GM23338 (cell line): ENCODE data around the gene CHRDL2. TPM values are rescaled to one million over a fixed set of nuclear protein-coding genes. Genes with fewer than 3 reads are reported as not detected.

Experiments used
- ATAC-seq: fragments of 200-7000 bp; cut with Tn5 transposase; 3 replicates; pipeline ENCODE4 v1.9.1; 2020
- DNase-seq: peaks from one replicate; pipeline ENCODE4 v3.0.0-alpha.2; 2015; ENCODE audit warnings: low spot score
- H2AFZ ChIP-seq: fragments of 200-600 bp; sonication (generic); 2 replicates; pipeline ENCODE4 v1.8.0; 2016; ENCODE audit warnings: antibody characterized with exemption, mild to moderate bottlenecking, moderate library complexity
- H3F3A ChIP-seq: fragments of 200-600 bp; sonication (generic); replicated peaks from 2 replicates; pipeline ENCODE4 v1.8.0; 2017; ENCODE audit warnings: antibody characterized with exemption, mixed run types, low read depth
- H3K27ac ChIP-seq: fragments of 200-600 bp; sonication (generic); 2 replicates; pipeline ENCODE4 v1.6.1; 2016; ENCODE audit warnings: low read depth
- H3K27me3 ChIP-seq: fragments of 200-600 bp; sonication (generic); 2 replicates; pipeline ENCODE4 v1.8.0; 2016; ENCODE audit warnings: mild to moderate bottlenecking, mixed run types, moderate library complexity; ENCODE audit not compliant: insufficient read depth
- H3K36me3 ChIP-seq: fragments of 200-600 bp; sonication (generic); 2 replicates; pipeline ENCODE4 v1.8.0; 2016; ENCODE audit warnings: mild to moderate bottlenecking; ENCODE audit not compliant: insufficient read depth
- H3K4me1 ChIP-seq: fragments of 200-600 bp; sonication (generic); 2 replicates; pipeline ENCODE4 v1.8.0; 2016; ENCODE audit warnings: mild to moderate bottlenecking, moderate library complexity; ENCODE audit not compliant: insufficient read depth
- H3K4me2 ChIP-seq: fragments of 200-600 bp; sonication (generic); 2 replicates; pipeline ENCODE4 v1.7.1; 2017; ENCODE audit warnings: mixed run types
- H3K4me3 ChIP-seq: fragments of 200-600 bp; sonication (generic); 2 replicates; pipeline ENCODE4 v1.6.1; 2016; ENCODE audit warnings: mixed run types
- H3K79me2 ChIP-seq: fragments of 200-600 bp; sonication (generic); replicated peaks from 2 replicates; pipeline ENCODE4 v1.8.0; 2017; ENCODE audit warnings: mild to moderate bottlenecking; ENCODE audit not compliant: insufficient read depth
- H3K9me2 ChIP-seq: fragments of 200-600 bp; sonication (generic); 2 replicates; pipeline ENCODE4 v1.8.0; 2017; ENCODE audit not compliant: insufficient read depth
- H4K20me1 ChIP-seq: fragments of 200-600 bp; sonication (generic); replicated peaks from 2 replicates; pipeline ENCODE4 v1.8.0; 2017; ENCODE audit warnings: mild to moderate bottlenecking; ENCODE audit not compliant: insufficient read depth
- H3K27ac Mint-ChIP-seq: 2 replicates; pipeline ENCODE4 v1.8.0; 2020; ENCODE audit warnings: inconsistent platforms, mild to moderate bottlenecking, moderate library complexity, mixed read lengths
- H3K27me3 Mint-ChIP-seq: 3 replicates; pipeline ENCODE4 v1.8.0; 2022; ENCODE audit warnings: low read depth, mild to moderate bottlenecking, moderate library complexity, mixed read lengths, inconsistent platforms; ENCODE audit not compliant: insufficient read depth, poor library complexity
- H3K36me3 Mint-ChIP-seq: 3 replicates; pipeline ENCODE4 v1.8.0; 2021; ENCODE audit warnings: low read depth, mild to moderate bottlenecking, inconsistent platforms, moderate library complexity, mixed read lengths
- H3K4me1 Mint-ChIP-seq: 3 replicates; pipeline ENCODE4 v1.8.0; 2020; ENCODE audit warnings: mild to moderate bottlenecking, inconsistent platforms, mixed read lengths
- H3K4me3 Mint-ChIP-seq: 3 replicates; pipeline ENCODE4 v1.8.0; 2021; ENCODE audit warnings: moderate library complexity, mild to moderate bottlenecking, inconsistent platforms, mixed read lengths
- H3K9me3 Mint-ChIP-seq: 3 replicates; pipeline ENCODE4 v1.8.0; 2020; ENCODE audit warnings: moderate library complexity, mild to moderate bottlenecking, inconsistent platforms, mixed read lengths
- CREB1 ChIP-seq: fragments of 250-450 bp; sonication (Bioruptor Pico); IDR thresholded peaks from 2 replicates; pipeline ENCODE4 v1.5.0; 2020; ENCODE audit warnings: low read depth, mild to moderate bottlenecking, moderate library complexity
- CTCF ChIP-seq, 2 experiments: fragments of 200-600 bp in 1 of 2; sonication (generic) in 1 of 2; conservative IDR thresholded peaks; 2 replicates each; pipeline versions ENCODE4 v1.5.1 to v1.6.1; 2016 to 2017; ENCODE audit warnings: antibody characterized with exemption in 2 of 2, low read depth in 2 of 2, mild to moderate bottlenecking in 2 of 2, moderate library complexity in 1 of 2
- EZH2 ChIP-seq: fragments of 200-600 bp; sonication (generic); IDR thresholded peaks from one replicate; pipeline ENCODE4 v1.8.0; 2017; ENCODE audit warnings: antibody characterized with exemption, mild to moderate bottlenecking, low read depth; ENCODE audit not compliant: unreplicated experiment
- EZH2phosphoT487 ChIP-seq: fragments of 200-600 bp; sonication (generic); IDR thresholded peaks from one replicate; pipeline ENCODE4 v1.8.1; 2018; ENCODE audit warnings: antibody characterized with exemption; ENCODE audit not compliant: unreplicated experiment
- JUNB ChIP-seq: IDR thresholded peaks from one replicate; pipeline ENCODE4 v1.6.1; 2016; ENCODE audit warnings: antibody characterized with exemption; ENCODE audit not compliant: unreplicated experiment
- ZNF114 ChIP-seq: fragments of 250-450 bp; sonication (Bioruptor Pico); IDR thresholded peaks from 2 replicates; pipeline ENCODE4 v1.5.0; 2020; ENCODE audit warnings: mild to moderate bottlenecking, moderate library complexity
- ZNF331 ChIP-seq: fragments of 250-450 bp; sonication (Bioruptor Pico); IDR thresholded peaks from 2 replicates; pipeline ENCODE4 v1.5.0; 2020; ENCODE audit warnings: low read depth, mild to moderate bottlenecking, moderate library complexity
- polyA plus RNA-seq: library from polyadenylated mRNA; unstranded; fragments of >200 nt; fragmentation: Nextera tagmentation; extraction: Ambion mirVana; gene quantifications from 2 replicates; pipeline ENCODE4 v1.2.1, GENCODE V29; 2016
- total RNA-seq: library from RNA; depleted of rRNA; stranded (reverse); fragments of >200 nt; shearing (Covaris generic); gene quantifications from 2 replicates; pipeline ENCODE4 v1.2.3, GENCODE V29; 2014

Gene CHRDL2
- total and polyA plus RNA-seq, 2 experiments from 2014 or later, result 0.21 TPM; not detected in 1

- Mint-ChIP-seq H3K27ac (no peak overlapping the region), H3K9me3 (no peaks in the 10 kb centered on the region), H3K27me3 (peaks cover 20% of the 10 kb centered on the region), H3K36me3 (no peaks in the 10 kb centered on the region), H3K4me1 (no peaks in the 10 kb centered on the region; the same call in 2 of the 3 replicates), H3K4me3 (no peak overlapping the region)
- Histone ChIP-seq H3K79me2 (no peaks in the 10 kb centered on the region), H3K4me3 (no peak overlapping the region), H3K36me3 (no peaks in the 10 kb centered on the region), H3F3A (no peaks in the 10 kb centered on the region), H3K27me3 (no peaks in the 10 kb centered on the region), H3K9me2 (no peaks in the 10 kb centered on the region), H3K4me1 (no peaks in the 10 kb centered on the region), H3K4me2 (no peak overlapping the region), H3K27ac (no peak overlapping the region), H2AFZ (no peak overlapping the region), H4K20me1 (no peaks in the 10 kb centered on the region)
- DNase-seq (no peak), ATAC-seq (no peak)
- no peak for TF ChIP-seq EZH2phosphoT487
- no peak for TF ChIP-seq ZNF331 (CRISPR knock-in tag)
- no peak for TF ChIP-seq JUNB
Observed at GRCh38 chr11:74703211-74703610, 28.0 kb downstream of the CHRDL2 start.

GRCh38 chr11:74702383-74703007, 28.7 kb downstream of the CHRDL2 start:
- H3K9me3 Mint-ChIP-seq, result no peaks in the 10 kb centered on the region
- Histone ChIP-seq H2AFZ (peak overlapping the region; percentile 52), H3K4me2 (no peak overlapping the region), H3K4me1 (peaks cover 1% of the 10 kb centered on the region), H3K4me3 (no peak overlapping the region), H3F3A (no peaks in the 10 kb centered on the region), H4K20me1 (no peaks in the 10 kb centered on the region), H3K9me2 (no peaks in the 10 kb centered on the region), H3K79me2 (no peaks in the 10 kb centered on the region), H3K27me3 (no peaks in the 10 kb centered on the region), H3K36me3 (no peaks in the 10 kb centered on the region), H3K27ac (no peak overlapping the region)
- H3K4me3 Mint-ChIP-seq, result no peak overlapping the region
- DNase-seq (peak; percentile 86), ATAC-seq (peak; percentile 91)
- H3K4me1 Mint-ChIP-seq, result peaks cover 3% of the 10 kb centered on the region
- TF ChIP-seq CTCF (conservative IDR thresholded peaks at IDR 0.05; ENCODE audit: low read depth in 2 of 2), result peak; percentile 92 to 93
- TF ChIP-seq EZH2phosphoT487, result no peak
- TF ChIP-seq ZNF114 (CRISPR knock-in tag), result no peak
- TF ChIP-seq CREB1 (CRISPR knock-in tag), result no peak
- peaks cover 21% of the 10 kb centered on the region for H3K27me3 Mint-ChIP-seq
- H3K36me3 Mint-ChIP-seq, result no peaks in the 10 kb centered on the region
- no peak overlapping the region for H3K27ac Mint-ChIP-seq

- peaks cover 15% of the 10 kb centered on the region for H3K4me1 Mint-ChIP-seq
- no peaks in the 10 kb centered on the region for H3K79me2 ChIP-seq
- DNase-seq (peak; percentile 77), ATAC-seq (peak; percentile 52)
- peaks cover 13% of the 10 kb centered on the region for H3K4me1 ChIP-seq
- H3K36me3 ChIP-seq, result no peaks in the 10 kb centered on the region
- peak; percentile 52 to 83 for TF ChIP-seq CTCF (conservative IDR thresholded peaks at IDR 0.05; ENCODE audit: low read depth in 2 of 2)
- no peak for TF ChIP-seq EZH2
- H4K20me1 ChIP-seq, result no peaks in the 10 kb centered on the region
- no peaks in the 10 kb centered on the region for H3K27me3 ChIP-seq
- H3K27ac ChIP-seq, result no peak overlapping the region
- no peaks in the 10 kb centered on the region for H3K36me3 Mint-ChIP-seq
- no peak overlapping the region for H3K27ac Mint-ChIP-seq
- H3K9me3 Mint-ChIP-seq, result no peaks in the 10 kb centered on the region
- H3K4me2 ChIP-seq, result no peak overlapping the region
- H3K4me3 Mint-ChIP-seq, result no peak overlapping the region
- H3F3A ChIP-seq, result no peaks in the 10 kb centered on the region
- no peak overlapping the region for H2AFZ ChIP-seq
- no peak overlapping the region for H3K4me3 ChIP-seq
- H3K9me2 ChIP-seq, result no peaks in the 10 kb centered on the region
- H3K27me3 Mint-ChIP-seq, result peaks cover 21% of the 10 kb centered on the region
Observed at GRCh38 chr11:74701351-74701750, 29.9 kb downstream of the CHRDL2 start.
